ENCODE results near the gene SLC9C2.

The SLC9C2 gene

GRCh38 chr1:173459885-173460284 is 143.0 kb downstream of the SLC9C2 start:
- Histone ChIP-seq H3K4me1 (ENCODE audit: control insufficient read depth, insufficient read depth, low read length) (no peaks in the 10 kb centered on the region), H3K9me3 (ENCODE audit: control insufficient read depth, insufficient read depth, low read length) (no peaks in the 10 kb centered on the region), H3K9ac (ENCODE audit: low read depth, low read length) (no peak overlapping the region), H3K27me3 (ENCODE audit: control insufficient read depth, insufficient read depth, low read length) (no peaks in the 10 kb centered on the region), H3K36me3 (ENCODE audit: control insufficient read depth, insufficient read depth, low read length) (peaks cover 16% of the 10 kb centered on the region), H3K4me3 (ENCODE audit: low read depth, low read length) (no peak overlapping the region)

GRCh38 chr1:173454966-173455524 is 147.8 kb downstream of the SLC9C2 start:
- Histone ChIP-seq H3K4me3 (ENCODE audit: low read depth, low read length) (no peak overlapping the region), H3K9ac (ENCODE audit: low read depth, low read length) (no peak overlapping the region), H3K27me3 (ENCODE audit: control insufficient read depth, insufficient read depth, low read length) (no peaks in the 10 kb centered on the region), H3K9me3 (ENCODE audit: control insufficient read depth, insufficient read depth, low read length) (no peaks in the 10 kb centered on the region), H3K4me1 (ENCODE audit: control insufficient read depth, insufficient read depth, low read length) (peaks cover 7% of the 10 kb centered on the region), H3K36me3 (ENCODE audit: control insufficient read depth, insufficient read depth, low read length) (peaks cover 2% of the 10 kb centered on the region)

GRCh38 chr1:173453982-173454381 is 148.9 kb downstream of the SLC9C2 start:
- Histone ChIP-seq H3K27me3 (ENCODE audit: control insufficient read depth, insufficient read depth, low read length) (no peaks in the 10 kb centered on the region), H3K36me3 (ENCODE audit: control insufficient read depth, insufficient read depth, low read length) (no peaks in the 10 kb centered on the region), H3K4me1 (ENCODE audit: control insufficient read depth, insufficient read depth, low read length) (peaks cover 15% of the 10 kb centered on the region), H3K4me3 (ENCODE audit: low read depth, low read length) (no peak overlapping the region), H3K9ac (ENCODE audit: low read depth, low read length) (no peak overlapping the region), H3K9me3 (ENCODE audit: control insufficient read depth, insufficient read depth, low read length) (no peaks in the 10 kb centered on the region)

GRCh38 chr1:173451981-173452380 is 150.9 kb downstream of the SLC9C2 start:
- Histone ChIP-seq H3K9me3 (ENCODE audit: control insufficient read depth, insufficient read depth, low read length) (no peaks in the 10 kb centered on the region), H3K4me1 (ENCODE audit: control insufficient read depth, insufficient read depth, low read length) (peaks cover 15% of the 10 kb centered on the region), H3K36me3 (ENCODE audit: control insufficient read depth, insufficient read depth, low read length) (no peaks in the 10 kb centered on the region), H3K27me3 (ENCODE audit: control insufficient read depth, insufficient read depth, low read length) (no peaks in the 10 kb centered on the region), H3K9ac (ENCODE audit: low read depth, low read length) (no peak overlapping the region), H3K4me3 (ENCODE audit: low read depth, low read length) (no peak overlapping the region)

All from iPS-15b (cell line).